Mesodermal cell (in vitro differentiated cells): ENCODE results near the gene CORO1C.
A peak's percentile ranks its signal among the peaks of the same experiment; 100 is the strongest.

Experiments used
- H3K27ac ChIP-seq: 2 replicates; pipeline ENCODE4 v1.7.0; 2013; ENCODE audit warnings: mild to moderate bottlenecking, low read depth, low read length, moderate library complexity; ENCODE audit not compliant: severe bottlenecking
- H3K36me3 ChIP-seq: 2 replicates; pipeline ENCODE4 v1.7.1; 2013; ENCODE audit warnings: mild to moderate bottlenecking, low read length, moderate library complexity; ENCODE audit not compliant: control insufficient read depth, insufficient read depth
- H3K4me1 ChIP-seq: one replicate; pipeline ENCODE4 v1.7.1; 2013; ENCODE audit warnings: mild to moderate bottlenecking, low read length; ENCODE audit not compliant: insufficient read depth, control insufficient read depth, poor library complexity, severe bottlenecking
- H3K4me3 ChIP-seq: 2 replicates; pipeline ENCODE4 v1.7.0; 2013; ENCODE audit warnings: low read length, control low read depth, mild to moderate bottlenecking; ENCODE audit not compliant: insufficient read depth, poor library complexity, severe bottlenecking; ENCODE audit errors: extremely low read depth
- H3K9me3 ChIP-seq: 2 replicates; pipeline ENCODE4 v1.7.1; 2013; ENCODE audit warnings: mild to moderate bottlenecking, low read length, moderate library complexity; ENCODE audit not compliant: control insufficient read depth
- WGBS, 2 experiments: methylation state at CpG; one replicate each; pipeline ENCODE4 v1.1.5; 2013; ENCODE audit warnings: missing lambda C conversion rate in 2 of 2; ENCODE audit not compliant: insufficient coverage in 2 of 2; 5-methylcytosine and 5-hydroxymethylcytosine counted together

Gene CORO1C

GRCh38 chr12:108770269-108770829, 39.0 kb upstream of the CORO1C start:
- Histone ChIP-seq H3K27ac (no peak overlapping the region), H3K36me3 (no peaks in the 10 kb centered on the region), H3K4me1 (peaks cover 3% of the 10 kb centered on the region), H3K4me3 (no peak overlapping the region), H3K9me3 (no peaks in the 10 kb centered on the region)
- WGBS, 2 experiments, result 72 to 81% methylated on average over 4 to 7 of the region's 11 CpGs

- Histone ChIP-seq H3K9me3 (no peaks in the 10 kb centered on the region), H3K27ac (no peak overlapping the region), H3K4me3 (peak overlapping the region; percentile 18), H3K4me1 (peaks cover under 1% of the 10 kb centered on the region), H3K36me3 (no peaks in the 10 kb centered on the region)
- WGBS, 2 experiments, result 7 to 9% methylated on average over 29 to 32 of the region's 40 CpGs
These were observed 37.5 kb upstream of the CORO1C start for GRCh38 chr12:108768591-108769500.

GRCh38 chr12:108766294-108766693, 35.0 kb upstream of the CORO1C start:
- Histone ChIP-seq H3K4me3 (no peak overlapping the region), H3K9me3 (no peaks in the 10 kb centered on the region), H3K27ac (no peak overlapping the region), H3K4me1 (no peaks in the 10 kb centered on the region), H3K36me3 (no peaks in the 10 kb centered on the region)
- 87 to 88% methylated on average over 4 to 5 of the region's 6 CpGs for WGBS, 2 experiments

GRCh38 chr12:108765289-108765764, 34.0 kb upstream of the CORO1C start:
- 63 to 67% methylated on average over 6 to 10 of the region's 10 CpGs for WGBS, 2 experiments
- Histone ChIP-seq H3K27ac (no peak overlapping the region), H3K36me3 (no peaks in the 10 kb centered on the region), H3K4me1 (no peaks in the 10 kb centered on the region), H3K4me3 (no peak overlapping the region), H3K9me3 (no peaks in the 10 kb centered on the region)

- H3K4me1 ChIP-seq, result no peaks in the 10 kb centered on the region
- H3K9me3 ChIP-seq, result no peaks in the 10 kb centered on the region
- 88 to 91% methylated on average over 6 to 7 of the region's 7 CpGs for WGBS, 2 experiments
- H3K4me3 ChIP-seq, result no peak overlapping the region
- no peak overlapping the region for H3K27ac ChIP-seq
- no peaks in the 10 kb centered on the region for H3K36me3 ChIP-seq
These were observed 33.4 kb upstream of the CORO1C start for GRCh38 chr12:108764540-108765288.

- Histone ChIP-seq H3K4me3 (no peak overlapping the region), H3K36me3 (no peaks in the 10 kb centered on the region)
- WGBS, 2 experiments, result 94 to 100% methylated on average over 5 to 11 of the region's 11 CpGs
These were observed 29.9 kb upstream of the CORO1C start for GRCh38 chr12:108761226-108761625.

GRCh38 chr12:108759924-108760323, 28.6 kb upstream of the CORO1C start:
- Histone ChIP-seq H3K9me3 (no peaks in the 10 kb centered on the region), H3K27ac (no peak overlapping the region), H3K4me3 (no peak overlapping the region), H3K4me1 (no peaks in the 10 kb centered on the region), H3K36me3 (no peaks in the 10 kb centered on the region)
- 82 to 90% methylated on average over 7 to 8 of the region's 11 CpGs for WGBS, 2 experiments

More at GRCh38 chr12:108761226-108761625, 29.9 kb upstream of the CORO1C start:
- Histone ChIP-seq H3K9me3 (no peaks in the 10 kb centered on the region), H3K27ac (no peak overlapping the region), H3K4me1 (no peaks in the 10 kb centered on the region)

GRCh38 chr12:108757856-108758255, 26.5 kb upstream of the CORO1C start:
- WGBS, 2 experiments, result 100% methylated on average over 1 of the region's 2 CpGs; no CpG with 5 or more reads in 1 of the 2 experiments
- H3K36me3 ChIP-seq, result no peaks in the 10 kb centered on the region
- H3K27ac ChIP-seq, result no peak overlapping the region
- H3K4me3 ChIP-seq, result no peak overlapping the region
- no peaks in the 10 kb centered on the region for H3K9me3 ChIP-seq
- no peaks in the 10 kb centered on the region for H3K4me1 ChIP-seq

- Histone ChIP-seq H3K4me1 (no peaks in the 10 kb centered on the region), H3K27ac (no peak overlapping the region), H3K4me3 (no peak overlapping the region), H3K9me3 (no peaks in the 10 kb centered on the region), H3K36me3 (no peaks in the 10 kb centered on the region)
- 85 to 96% methylated on average over 2 to 6 of the region's 6 CpGs for WGBS, 2 experiments
These were observed 25.1 kb upstream of the CORO1C start for GRCh38 chr12:108756421-108756820.

- Histone ChIP-seq H3K36me3 (no peaks in the 10 kb centered on the region), H3K4me1 (no peaks in the 10 kb centered on the region), H3K4me3 (no peak overlapping the region), H3K27ac (no peak overlapping the region), H3K9me3 (no peaks in the 10 kb centered on the region)
- WGBS, 2 experiments, result 86 to 100% methylated on average over 1 to 2 of the region's 2 CpGs
These were observed 24.2 kb upstream of the CORO1C start for GRCh38 chr12:108755481-108755880.
